Measurements from ENCODE around the gene COPRS.

COPRS gene

DNA sequence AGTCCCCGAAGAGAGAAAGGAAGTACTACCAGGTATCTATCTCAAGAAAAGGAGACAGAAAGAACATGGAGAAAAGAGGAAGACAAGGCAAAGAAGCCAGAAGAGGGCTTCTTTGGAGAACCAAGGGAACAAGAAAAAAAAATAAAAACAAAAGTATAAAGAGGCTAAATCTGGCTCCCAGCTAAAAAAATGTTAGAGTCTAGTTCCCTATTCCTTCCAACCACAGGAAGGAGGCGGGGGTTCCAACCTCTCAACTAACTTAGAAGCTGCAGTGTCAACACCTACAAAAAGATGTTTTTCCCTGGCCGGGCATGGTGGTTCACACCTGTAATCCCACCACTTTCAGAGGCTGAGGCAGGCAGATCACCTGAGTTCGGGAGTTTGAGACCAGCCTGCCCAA, 29.1 kb upstream of the COPRS start:
- no peak overlapping the region for H3K4me3 ChIP-seq (ENCODE audit: low read depth, low read length)
- no peak for TF ChIP-seq CTCF (IDR thresholded peaks at IDR 0.05; ENCODE audit: borderline replicate concordance, insufficient read depth, low read depth, low read length)

- no peak for TF ChIP-seq CTCF (IDR thresholded peaks at IDR 0.05; ENCODE audit: borderline replicate concordance, insufficient read depth, low read depth, low read length)
- H3K4me3 ChIP-seq (ENCODE audit: low read depth, low read length), result no peak overlapping the region
Observed at GRCh38 chr17:31882571-31882970, 23.5 kb upstream of the COPRS start.

GRCh38 chr17:31880311-31880710, 21.3 kb upstream of the COPRS start:
- TF ChIP-seq CTCF (IDR thresholded peaks at IDR 0.05; ENCODE audit: borderline replicate concordance, insufficient read depth, low read depth, low read length), result no peak
- no peak overlapping the region for H3K4me3 ChIP-seq (ENCODE audit: low read depth, low read length)

- no peak overlapping the region for H3K4me3 ChIP-seq (ENCODE audit: low read depth, low read length)
- TF ChIP-seq CTCF (IDR thresholded peaks at IDR 0.05; ENCODE audit: borderline replicate concordance, insufficient read depth, low read depth, low read length), result no peak
Observed at GRCh38 chr17:31878703-31879073, 19.6 kb upstream of the COPRS start.

- no peak overlapping the region for H3K4me3 ChIP-seq (ENCODE audit: low read depth, low read length)
- TF ChIP-seq CTCF (IDR thresholded peaks at IDR 0.05; ENCODE audit: borderline replicate concordance, insufficient read depth, low read depth, low read length), result no peak
Observed at GRCh38 chr17:31877911-31878702, 19.1 kb upstream of the COPRS start.

DNA sequence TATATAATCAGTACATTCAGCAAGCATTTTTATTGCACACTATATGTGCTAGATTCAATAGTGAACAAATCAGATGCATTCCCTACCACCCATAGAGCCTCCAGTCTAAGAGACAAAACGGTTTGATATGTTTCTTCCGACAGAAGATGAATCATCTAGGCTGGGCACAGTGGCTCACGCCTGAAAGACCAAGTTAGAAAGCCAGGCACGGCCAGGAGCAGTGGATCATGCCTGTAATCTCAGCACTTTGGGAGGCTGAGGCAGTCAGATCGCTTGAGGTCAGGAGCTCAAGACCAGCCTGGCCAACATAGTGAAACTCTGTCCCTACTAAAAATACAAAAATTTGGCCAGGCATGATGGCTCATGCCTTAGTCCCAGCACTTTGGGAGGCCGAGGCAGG, 18.3 kb upstream of the COPRS start:
- no peak for TF ChIP-seq CTCF (IDR thresholded peaks at IDR 0.05; ENCODE audit: borderline replicate concordance, insufficient read depth, low read depth, low read length)
- H3K4me3 ChIP-seq (ENCODE audit: low read depth, low read length), result no peak overlapping the region

- TF ChIP-seq CTCF (IDR thresholded peaks at IDR 0.05; ENCODE audit: borderline replicate concordance, insufficient read depth, low read depth, low read length), result no peak
- no peak overlapping the region for H3K4me3 ChIP-seq (ENCODE audit: low read depth, low read length)
Observed at GRCh38 chr17:31875081-31875480, 16.0 kb upstream of the COPRS start.
